ENCODE measurements around the gene CHP1. TPM values are rescaled to one million over a fixed set of nuclear protein-coding genes. Genes with fewer than 3 reads are reported as not detected.

Gene CHP1
- polyA plus RNA-seq, 2 of the 4 experiments (the other 2 are of a cell fraction): 115 to 138 TPM

- Histone ChIP-seq H3K4me1 (peaks cover 48% of the 10 kb centered on the region), H3K4me2 (peak overlapping the region; percentile 93), H3K4me3 (peak overlapping the region; percentile 88), H3K9me3 (no peaks in the 10 kb centered on the region), H3K27ac (peak overlapping the region; percentile 95 to 98)
- TF ChIP-seq CBX8 (IDR thresholded peaks at IDR 0.05) (no peak), FOSL2 (IDR thresholded peaks at IDR 0.05) (no peak), FOSL2 (CRISPR knock-in tag; IDR thresholded peaks at IDR 0.05) (no peak), TFCP2L1 (CRISPR knock-in tag; IDR thresholded peaks at IDR 0.05) (no peak), JUN (IDR thresholded peaks at IDR 0.05) (no peak), KDM1A (IDR thresholded peaks at IDR 0.05; ENCODE audit: low read depth) (no peak), FOSB (CRISPR knock-in tag; IDR thresholded peaks at IDR 0.05) (no peak), TP53 (CRISPR knock-in tag; IDR thresholded peaks at IDR 0.05) (no peak), CEBPB (IDR thresholded peaks at IDR 0.05) (no peak), NPAS2 (CRISPR knock-in tag; IDR thresholded peaks at IDR 0.05; ENCODE audit: borderline replicate concordance) (no peak), CHD2 (IDR thresholded peaks at IDR 0.05; ENCODE audit: low read length, partially characterized antibody) (no peak)
- WGBS (ENCODE audit: missing lambda C conversion rate): 2% methylated on average over 20 of the region's 20 CpGs
- POLR2A ChIA-PET: interaction anchor here (0.7 to 1.4 kb wide), 3 partner anchors 25 to 354 kb away, joined by 3 to 6 read pairs (median 3); no protein-coding TSS in a partner anchor
- ATAC-seq: no peak
- CTCF ChIA-PET: no interaction called here
- DNase-seq (ENCODE audit: low read depth in 1 of 2, low spot score in 1 of 2): peak; percentile 7 to 9
- no peak for FAIRE-seq
These were observed 53.5 kb downstream of the CHP1 start for GRCh38 chr15:41284427-41285177.

GRCh38 chr15:41285285-41285684 is 54.2 kb downstream of the CHP1 start:
- Histone ChIP-seq H3K27ac (peak overlapping the region; percentile 95 to 98), H3K4me3 (peak overlapping the region; percentile 88), H3K4me1 (peaks cover 52% of the 10 kb centered on the region), H3K4me2 (peak overlapping the region; percentile 93), H3K9me3 (no peaks in the 10 kb centered on the region)
- ChIA-PET CTCF (interaction anchor here (1.0 to 1.2 kb wide), 2 partner anchors 13 to 47 kb away, joined by 3 to 4 read pairs; partner anchors contain the start of genes NUSAP1 and OIP5), POLR2A (interaction anchor here (0.7 kb wide), 1 partner anchor 355 kb away, joined by 3 read pairs; no protein-coding TSS in a partner anchor)
- TF ChIP-seq EHF (CRISPR knock-in tag; IDR thresholded peaks at IDR 0.05) (no peak), JUN (IDR thresholded peaks at IDR 0.05) (no peak)
- DNase-seq (ENCODE audit: low read depth in 1 of 2, low spot score in 1 of 2): no peak
- 43% methylated on average over 7 of the region's 7 CpGs for WGBS (ENCODE audit: missing lambda C conversion rate)
- FAIRE-seq: no peak
- no peak for ATAC-seq

- ChIA-PET CTCF (interaction anchor here (0.6 to 1.6 kb wide), 5 partner anchors 16 to 91 kb away, joined by 3 to 4 read pairs (median 3); partner anchors contain the start of gene CHP1), POLR2A (no interaction called here)
- no peak for FAIRE-seq
- no peaks in the 10 kb centered on the region for H3K9me3 ChIP-seq
- no peak for TF ChIP-seq RCOR1 (IDR thresholded peaks at IDR 0.05; ENCODE audit: low read depth, low read length)
- 0 out of 4 replicates have a peak, but pooled peaks of 1 of the 2 experiments have one; percentile 48 for TF ChIP-seq CEBPB (IDR thresholded peaks at IDR 0.05)
- no peak overlapping the region for H3K4me3 ChIP-seq
- WGBS (ENCODE audit: missing lambda C conversion rate): 93% methylated on average over 5 of the region's 6 CpGs
- no peak for DNase-seq (ENCODE audit: low read depth in 1 of 2, low spot score in 1 of 2)
- peak overlapping the region; percentile 93; the same call in 1 of the 3 replicates for H3K4me2 ChIP-seq
- H3K4me1 ChIP-seq: peaks cover 40% of the 10 kb centered on the region
- peak overlapping the region in 1 of 2 experiments; percentile 52; a peak in 1 of 6 replicates for H3K27ac ChIP-seq
- no peak for ATAC-seq
These were observed 55.7 kb downstream of the CHP1 start for GRCh38 chr15:41286665-41287333.

- Histone ChIP-seq H3K9me3 (no peaks in the 10 kb centered on the region), H3K4me2 (peak overlapping the region; percentile 29; the same call in 2 of the 3 replicates), H3K27ac (no peak overlapping the region), H3K4me1 (peaks cover 31% of the 10 kb centered on the region; the same call in 2 of the 3 replicates), H3K4me3 (no peak overlapping the region)
- CTCF ChIA-PET: no interaction called here
- DNase-seq (ENCODE audit: low read depth in 1 of 2, low spot score in 1 of 2) (no peak), FAIRE-seq (no peak), ATAC-seq (no peak)
- no peak for TF ChIP-seq USF2 (IDR thresholded peaks at IDR 0.05)
- TF ChIP-seq JUN (IDR thresholded peaks at IDR 0.05): no peak
- TF ChIP-seq HOXB13 (CRISPR knock-in tag; IDR thresholded peaks at IDR 0.05; ENCODE audit: low read depth): no peak
- no peak for TF ChIP-seq ZC3H11A (IDR thresholded peaks at IDR 0.05)
- no peak for TF ChIP-seq HOXB5 (CRISPR knock-in tag; IDR thresholded peaks at IDR 0.05)
- no peak for TF ChIP-seq HES2 (IDR thresholded peaks at IDR 0.05)
- TF ChIP-seq SMC3 (IDR thresholded peaks at IDR 0.05): no peak
- no peak for TF ChIP-seq REST (IDR thresholded peaks at IDR 0.05)
- TF ChIP-seq BCL3 (IDR thresholded peaks at IDR 0.05): no peak
- no peak for TF ChIP-seq KDM1A (IDR thresholded peaks at IDR 0.05; ENCODE audit: low read depth)
- no peak for TF ChIP-seq POLR2AphosphoS2 (conservative IDR thresholded peaks at IDR 0.05; ENCODE audit: low read length)
- no peak for TF ChIP-seq NFE2L2 (conservative IDR thresholded peaks at IDR 0.05; ENCODE audit: low read length)
- TF ChIP-seq EHF (CRISPR knock-in tag; IDR thresholded peaks at IDR 0.05): no peak
- 83% methylated on average over 1 of the region's 1 CpG for WGBS (ENCODE audit: missing lambda C conversion rate)
- POLR2A ChIA-PET: no interaction called here
These were observed 57.4 kb downstream of the CHP1 start for GRCh38 chr15:41288464-41288863.
